ENCODE measurements around the gene ANKUB1. TPM values are rescaled to one million over a fixed set of nuclear protein-coding genes. Genes with fewer than 3 reads are reported as not detected.

ANKUB1 gene
- total RNA-seq, 1 donor from 2014 or later: not detected

DNA sequence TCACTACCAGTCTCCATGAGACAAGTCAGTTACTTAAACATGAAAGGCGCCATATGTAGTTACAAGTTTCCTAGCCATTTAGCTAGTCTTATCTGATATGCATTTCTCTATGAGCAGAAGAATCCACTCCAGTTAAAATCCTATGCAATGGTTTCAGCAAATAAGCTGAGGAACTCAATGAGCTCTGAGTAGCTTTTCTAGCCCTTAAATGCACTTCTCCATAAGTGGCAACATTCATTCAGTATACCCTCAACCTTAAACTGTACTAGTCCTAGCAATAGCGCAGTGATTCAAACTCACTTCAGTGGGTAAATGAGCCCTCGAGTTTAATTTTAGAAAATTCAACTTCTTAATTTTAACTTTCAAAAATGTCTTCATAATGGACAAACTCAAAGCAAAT is 47.7 kb downstream of the ANKUB1 start:
- DNase-seq (ENCODE audit: low spot score in 2 of 2): no peak
- Histone ChIP-seq H3K36me3 (peaks cover 28 to 84% of the 10 kb centered on the region in 2 donors), H3K4me3 (no peak overlapping the region), H3K27ac (no peak overlapping the region), H3K27me3 (no peaks in the 10 kb centered on the region), H3K4me1 (no peaks in the 10 kb centered on the region), H3K9me3 (no peaks in the 10 kb centered on the region)
- TF ChIP-seq, protein P1, sequence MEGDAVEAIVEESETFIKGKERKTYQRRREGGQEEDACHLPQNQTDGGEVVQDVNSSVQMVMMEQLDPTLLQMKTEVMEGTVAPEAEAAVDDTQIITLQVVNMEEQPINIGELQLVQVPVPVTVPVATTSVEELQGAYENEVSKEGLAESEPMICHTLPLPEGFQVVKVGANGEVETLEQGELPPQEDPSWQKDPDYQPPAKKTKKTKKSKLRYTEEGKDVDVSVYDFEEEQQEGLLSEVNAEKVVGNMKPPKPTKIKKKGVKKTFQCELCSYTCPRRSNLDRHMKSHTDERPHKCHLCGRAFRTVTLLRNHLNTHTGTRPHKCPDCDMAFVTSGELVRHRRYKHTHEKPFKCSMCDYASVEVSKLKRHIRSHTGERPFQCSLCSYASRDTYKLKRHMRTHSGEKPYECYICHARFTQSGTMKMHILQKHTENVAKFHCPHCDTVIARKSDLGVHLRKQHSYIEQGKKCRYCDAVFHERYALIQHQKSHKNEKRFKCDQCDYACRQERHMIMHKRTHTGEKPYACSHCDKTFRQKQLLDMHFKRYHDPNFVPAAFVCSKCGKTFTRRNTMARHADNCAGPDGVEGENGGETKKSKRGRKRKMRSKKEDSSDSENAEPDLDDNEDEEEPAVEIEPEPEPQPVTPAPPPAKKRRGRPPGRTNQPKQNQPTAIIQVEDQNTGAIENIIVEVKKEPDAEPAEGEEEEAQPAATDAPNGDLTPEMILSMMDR (IDR thresholded peaks at IDR 0.05): no peak
- intact Hi-C loops (cut with DNase I): no loop called here

DNA sequence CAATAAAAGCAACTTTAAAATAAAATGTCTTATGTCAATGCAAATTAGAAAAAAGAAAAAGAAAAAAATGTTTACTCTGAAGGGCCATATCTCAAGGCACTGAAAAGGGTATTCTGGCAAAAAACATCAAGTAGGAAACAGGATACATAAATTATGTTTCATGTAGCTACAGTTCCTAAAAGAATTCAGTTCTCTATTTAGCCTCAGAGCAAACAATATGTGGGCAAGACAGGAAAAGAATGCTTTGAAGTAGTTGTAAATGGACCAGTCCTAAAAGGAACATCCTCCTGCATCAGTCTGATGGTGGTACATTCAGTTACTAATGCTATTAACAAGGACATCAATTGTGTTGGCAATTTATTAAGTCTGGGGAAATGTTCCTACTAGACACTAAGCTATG is 48.2 kb downstream of the ANKUB1 start:
- Histone ChIP-seq H3K27me3 (no peaks in the 10 kb centered on the region), H3K4me1 (no peaks in the 10 kb centered on the region), H3K27ac (no peak overlapping the region), H3K9me3 (no peaks in the 10 kb centered on the region), H3K36me3 (peaks cover 26 to 84% of the 10 kb centered on the region in 2 donors), H3K4me3 (no peak overlapping the region)
- no peak for DNase-seq (ENCODE audit: low spot score in 2 of 2)
- TF ChIP-seq, protein P1 (IDR thresholded peaks at IDR 0.05): no peak
- intact Hi-C loops (cut with DNase I): no loop called here

DNA sequence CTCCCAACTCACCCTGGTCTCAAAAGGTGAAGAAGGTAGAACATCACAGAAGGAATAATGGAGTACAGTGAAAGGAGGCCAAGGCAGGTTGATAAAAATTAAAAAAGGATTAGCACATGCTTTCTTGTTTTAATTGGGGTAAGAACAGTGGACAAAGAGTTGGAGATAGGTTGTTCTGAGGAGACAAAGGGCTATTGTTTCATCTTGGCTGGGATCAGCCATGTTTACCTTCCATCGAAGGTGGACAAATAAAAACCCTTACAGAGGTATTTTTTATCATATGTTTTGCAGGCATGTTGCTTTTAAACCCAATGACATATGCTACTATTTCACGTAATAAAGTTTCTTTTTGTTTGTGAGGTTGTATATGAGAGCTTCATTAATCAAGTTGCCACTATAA is 53.0 kb downstream of the ANKUB1 start:
- Histone ChIP-seq H3K27me3 (no peaks in the 10 kb centered on the region), H3K36me3 (peaks cover 5 to 42% of the 10 kb centered on the region in 2 donors), H3K9me3 (no peaks in the 10 kb centered on the region), H3K4me1 (peaks cover 0 to 6% of the 10 kb centered on the region in 2 donors), H3K27ac (no peak overlapping the region), H3K4me3 (no peak overlapping the region)
- intact Hi-C loops (cut with DNase I): no loop called here
- DNase-seq (ENCODE audit: low spot score in 2 of 2): no peak
- TF ChIP-seq, protein P1 (IDR thresholded peaks at IDR 0.05): no peak

DNA sequence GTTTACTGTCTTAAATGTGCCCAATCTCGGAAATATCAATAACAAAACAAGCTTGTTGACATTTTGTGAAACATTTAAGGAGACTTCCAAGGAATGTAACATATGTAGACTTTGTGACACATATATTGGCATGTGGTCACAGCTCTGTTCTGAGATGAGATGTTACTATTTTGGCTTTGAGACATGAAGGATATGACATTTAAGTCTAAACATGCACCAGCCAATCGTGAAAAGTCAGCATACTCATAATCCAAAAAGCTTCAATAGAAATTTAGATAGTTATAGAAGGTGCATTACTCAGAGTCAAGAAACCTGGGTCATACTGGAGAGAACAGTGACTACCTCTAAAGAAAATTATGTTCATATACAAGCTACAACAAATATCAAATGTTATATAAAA is 53.5 kb downstream of the ANKUB1 start:
- H3K36me3 ChIP-seq: peaks cover 5 to 39% of the 10 kb centered on the region in 2 donors
- no peaks in the 10 kb centered on the region for H3K9me3 ChIP-seq
- H3K27me3 ChIP-seq: no peaks in the 10 kb centered on the region
- TF ChIP-seq, protein P1 (IDR thresholded peaks at IDR 0.05): no peak
- DNase-seq (ENCODE audit: low spot score in 2 of 2): no peak
- H3K4me1 ChIP-seq: peaks cover 0 to 6% of the 10 kb centered on the region in 2 donors
- H3K4me3 ChIP-seq: no peak overlapping the region
- H3K27ac ChIP-seq: no peak overlapping the region
- intact Hi-C loops (cut with DNase I): no loop called here

DNA sequence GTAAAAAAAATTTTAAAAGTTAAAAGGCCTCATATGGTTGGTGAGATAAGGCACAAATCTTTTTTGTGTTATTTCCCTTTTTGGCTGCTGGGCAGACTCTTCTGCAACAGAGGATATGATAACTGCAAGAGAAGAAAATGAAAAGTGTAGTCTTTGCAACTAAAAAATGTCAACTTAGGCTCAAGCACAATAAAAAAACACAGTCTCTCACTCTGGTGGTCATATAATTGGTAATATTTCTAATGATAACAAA is 55.5 kb downstream of the ANKUB1 start:
- Histone ChIP-seq H3K4me1 (peaks cover 0 to 6% of the 10 kb centered on the region in 2 donors), H3K27ac (no peak overlapping the region), H3K4me3 (no peak overlapping the region), H3K36me3 (peaks cover 2 to 28% of the 10 kb centered on the region in 2 donors), H3K9me3 (no peaks in the 10 kb centered on the region), H3K27me3 (no peaks in the 10 kb centered on the region)
- TF ChIP-seq, protein P1 (IDR thresholded peaks at IDR 0.05): no peak
- no peak for DNase-seq (ENCODE audit: low spot score in 2 of 2)
- intact Hi-C loops (cut with DNase I): no loop called here

Data from ascending aorta (tissue), 2 donors.